ENCODE results near the gene BHLHE23.

BHLHE23 gene

GRCh38 chr20:63006540-63007359, at the start of gene BHLHE23:
BHLHE23 (minus strand) TSS chr20:63006964; CDS start chr20:63006774, 190 bp downstream.
- Mint-ChIP-seq H3K27ac (peak within 1 kb of the TSS; percentile 52), H3K27me3 (ENCODE audit: low read depth) (peaks cover 74% of the 10 kb centered on the region), H3K4me3 (no peak within 1 kb of the TSS), H3K4me1 (ENCODE audit: low read depth) (peaks cover 12% of the 10 kb centered on the region), H3K36me3 (ENCODE audit: low read depth) (peaks cover 2% of the 10 kb centered on the region), H3K9me3 (no peaks in the 10 kb centered on the region)
- DNase-seq (ENCODE audit: low spot score), result no peak

DNA sequence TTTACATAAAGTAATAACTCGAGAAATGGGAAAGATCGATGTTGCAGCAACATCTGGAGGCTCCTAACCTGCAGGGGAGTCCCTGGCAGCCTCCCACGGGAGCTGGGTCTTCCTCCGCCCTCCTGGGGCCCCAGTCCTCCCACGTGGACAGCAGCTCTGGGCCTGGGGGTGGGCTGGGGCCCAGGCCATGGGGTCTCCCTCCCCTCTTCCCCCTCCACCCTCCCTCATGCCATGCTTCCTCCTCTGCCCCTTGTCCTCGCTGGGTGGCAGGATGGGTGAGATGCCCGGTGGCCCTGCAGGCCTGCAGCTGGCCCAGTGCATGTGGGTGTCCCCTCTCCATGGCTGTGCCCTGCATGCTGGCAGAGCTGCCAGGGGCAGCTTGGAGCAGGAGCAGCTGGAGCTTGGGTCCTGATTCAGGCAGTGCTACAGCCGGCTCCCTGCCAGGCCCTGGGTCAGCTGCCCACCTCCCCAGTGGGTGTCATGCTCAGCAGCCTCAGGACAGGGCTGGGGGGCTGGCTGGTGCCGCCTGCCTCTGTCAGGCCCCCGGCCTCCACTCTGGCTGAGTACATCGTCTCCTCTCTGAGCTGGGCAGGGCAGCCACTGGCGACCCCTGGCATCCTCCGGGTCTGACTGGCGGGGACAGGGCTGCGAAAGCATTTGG, 48.9 kb upstream of the BHLHE23 start:
- Mint-ChIP-seq H3K9me3 (no peaks in the 10 kb centered on the region), H3K36me3 (ENCODE audit: low read depth) (no peaks in the 10 kb centered on the region), H3K4me1 (ENCODE audit: low read depth) (no peaks in the 10 kb centered on the region), H3K27me3 (ENCODE audit: low read depth) (peaks cover 2% of the 10 kb centered on the region), H3K27ac (no peak overlapping the region), H3K4me3 (no peak overlapping the region)
- no peak for DNase-seq (ENCODE audit: low spot score)

GRCh38 chr20:63054681-63055240, 48.0 kb upstream of the BHLHE23 start:
- Mint-ChIP-seq H3K36me3 (ENCODE audit: low read depth) (no peaks in the 10 kb centered on the region), H3K4me3 (no peak overlapping the region), H3K4me1 (ENCODE audit: low read depth) (no peaks in the 10 kb centered on the region), H3K9me3 (no peaks in the 10 kb centered on the region), H3K27ac (no peak overlapping the region), H3K27me3 (ENCODE audit: low read depth) (peaks cover 2% of the 10 kb centered on the region)
- no peak for DNase-seq (ENCODE audit: low spot score)

DNA sequence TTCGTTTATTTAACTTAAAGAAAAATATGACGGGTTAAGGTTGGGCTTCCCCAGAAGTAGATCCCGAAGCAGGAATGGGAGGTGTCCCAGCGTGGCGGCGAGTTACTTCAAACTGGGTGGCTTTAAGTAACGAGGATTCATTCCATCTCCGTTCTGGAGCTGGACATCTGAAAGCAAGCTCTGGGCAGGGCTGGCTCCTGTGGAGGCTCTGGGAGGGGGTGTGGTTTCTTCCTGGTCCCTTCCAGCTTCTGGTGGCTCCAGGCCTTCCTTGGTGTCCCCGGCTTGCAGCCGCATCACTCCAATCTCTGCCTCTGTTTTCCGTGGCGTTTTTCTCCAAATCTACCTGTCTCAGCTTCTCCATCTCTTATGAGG, 47.3 kb upstream of the BHLHE23 start:
- Mint-ChIP-seq H3K27me3 (ENCODE audit: low read depth) (peaks cover 2% of the 10 kb centered on the region), H3K27ac (no peak overlapping the region)

DNA sequence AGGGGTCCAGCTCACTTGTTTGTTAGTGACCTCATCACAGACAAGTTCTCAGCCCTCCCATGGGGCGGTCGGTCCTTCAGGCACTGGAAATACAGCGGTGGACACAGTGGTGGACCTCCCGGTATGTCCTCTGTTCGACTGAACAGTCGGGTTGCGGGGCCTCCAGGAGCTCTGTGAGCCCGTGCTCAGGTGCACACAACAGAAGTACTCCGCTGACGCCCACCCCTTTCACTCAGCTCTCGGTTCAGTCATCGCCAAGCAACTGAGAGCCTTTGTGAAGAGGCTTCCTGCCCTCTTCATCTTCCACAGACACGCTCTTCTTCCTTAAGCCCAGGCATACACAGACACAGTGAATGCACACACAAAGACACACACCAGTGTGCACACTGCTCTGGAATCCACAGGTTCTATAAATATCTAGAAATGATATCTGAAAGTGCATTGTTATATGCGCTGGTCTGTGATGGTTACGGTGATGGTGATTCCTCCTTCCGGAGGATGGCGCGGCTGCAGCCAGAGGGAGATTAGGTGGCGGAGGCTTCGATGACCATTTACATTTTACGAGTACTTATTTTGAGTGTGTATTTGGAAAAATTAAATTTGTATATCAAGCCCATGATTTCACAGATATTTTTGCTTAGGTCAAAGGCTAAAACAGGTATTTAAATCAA, 46.8 kb upstream of the BHLHE23 start:
- Mint-ChIP-seq H3K9me3 (no peaks in the 10 kb centered on the region), H3K4me1 (ENCODE audit: low read depth) (no peaks in the 10 kb centered on the region), H3K27ac (no peak overlapping the region), H3K27me3 (ENCODE audit: low read depth) (peaks cover 2% of the 10 kb centered on the region), H3K4me3 (no peak overlapping the region), H3K36me3 (ENCODE audit: low read depth) (no peaks in the 10 kb centered on the region)
- DNase-seq (ENCODE audit: low spot score), result no peak

More for the DNA sequence above, 47.3 kb upstream of the BHLHE23 start:
- Mint-ChIP-seq H3K36me3 (ENCODE audit: low read depth) (no peaks in the 10 kb centered on the region), H3K4me3 (no peak overlapping the region), H3K9me3 (no peaks in the 10 kb centered on the region), H3K4me1 (ENCODE audit: low read depth) (no peaks in the 10 kb centered on the region)
- no peak for DNase-seq (ENCODE audit: low spot score)

DNA sequence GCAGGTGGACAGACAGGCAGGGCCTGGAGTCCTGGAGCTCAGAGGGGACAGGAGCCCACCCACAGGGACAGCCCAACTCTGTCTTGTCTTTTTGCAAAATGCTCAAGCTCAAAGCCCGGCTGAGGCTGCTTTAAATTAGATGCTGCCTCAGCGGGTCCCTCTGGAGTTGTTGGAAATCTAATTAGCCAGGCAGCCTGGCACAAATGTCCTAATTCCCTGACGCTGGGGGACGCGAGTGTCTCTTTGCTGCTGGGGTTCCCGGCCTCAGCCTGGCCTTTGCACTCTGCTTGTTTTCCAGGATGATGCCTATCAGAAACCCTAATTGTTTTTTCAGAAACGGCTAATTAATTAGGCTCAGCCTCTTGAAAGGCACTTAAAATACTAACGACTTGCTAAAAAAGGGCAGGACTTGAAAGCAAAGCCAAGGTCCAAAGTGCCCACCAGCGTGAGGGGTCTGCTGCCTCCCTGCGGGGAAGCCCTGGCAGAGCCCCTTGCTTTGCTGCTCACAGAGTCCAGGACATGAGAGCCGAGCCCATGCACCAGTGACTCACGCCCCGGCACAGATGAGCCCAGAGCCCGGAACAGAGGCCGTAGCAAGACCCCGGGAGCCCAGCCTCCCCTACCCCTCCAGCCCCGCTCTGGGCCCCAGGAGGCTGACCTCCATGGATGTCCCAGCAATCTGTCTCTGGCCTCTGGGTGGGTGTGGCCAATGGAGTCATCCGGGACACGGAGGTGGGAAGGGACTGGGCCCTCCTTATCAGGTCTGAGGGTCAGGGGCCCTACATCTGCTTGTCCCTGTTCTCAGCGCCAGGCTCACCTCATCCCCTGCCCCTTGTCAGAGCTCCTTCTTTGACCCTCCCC, 46.0 kb upstream of the BHLHE23 start:
- Mint-ChIP-seq H3K4me3 (no peak overlapping the region), H3K27me3 (ENCODE audit: low read depth) (peaks cover 2% of the 10 kb centered on the region), H3K27ac (no peak overlapping the region), H3K36me3 (ENCODE audit: low read depth) (no peaks in the 10 kb centered on the region), H3K9me3 (no peaks in the 10 kb centered on the region), H3K4me1 (ENCODE audit: low read depth) (no peaks in the 10 kb centered on the region)
- DNase-seq (ENCODE audit: low spot score), result no peak

DNA sequence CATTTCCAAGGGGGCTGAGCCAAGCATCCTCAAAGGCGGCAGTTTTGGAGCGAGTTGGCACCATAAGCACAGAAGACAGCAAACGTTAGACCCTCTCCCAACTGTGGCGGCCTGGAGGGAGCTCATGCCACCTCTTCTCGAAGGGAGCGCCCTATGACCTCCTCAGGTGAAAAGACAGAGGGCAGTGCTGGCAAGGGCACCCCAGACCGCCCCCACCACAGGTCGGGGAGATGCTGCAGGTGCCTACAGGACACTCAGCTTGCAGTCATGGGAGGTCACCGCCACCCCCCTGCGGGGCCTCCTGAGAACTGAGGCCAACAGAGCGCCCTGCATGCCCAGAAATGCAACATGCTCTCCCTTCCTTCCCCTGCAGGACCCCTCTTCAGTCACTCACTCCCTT, 45.1 kb upstream of the BHLHE23 start:
- no peak for DNase-seq (ENCODE audit: low spot score)
- peaks cover 2% of the 10 kb centered on the region for H3K27me3 Mint-ChIP-seq (ENCODE audit: low read depth)
- H3K27ac Mint-ChIP-seq, result no peak overlapping the region
- H3K4me1 Mint-ChIP-seq (ENCODE audit: low read depth), result no peaks in the 10 kb centered on the region
- H3K4me3 Mint-ChIP-seq, result no peak overlapping the region
- no peaks in the 10 kb centered on the region for H3K36me3 Mint-ChIP-seq (ENCODE audit: low read depth)
- no peaks in the 10 kb centered on the region for H3K9me3 Mint-ChIP-seq

- Mint-ChIP-seq H3K36me3 (ENCODE audit: low read depth) (no peaks in the 10 kb centered on the region), H3K4me1 (ENCODE audit: low read depth) (no peaks in the 10 kb centered on the region)
Observed at GRCh38 chr20:63051186-63051860, 44.6 kb upstream of the BHLHE23 start.

DNA sequence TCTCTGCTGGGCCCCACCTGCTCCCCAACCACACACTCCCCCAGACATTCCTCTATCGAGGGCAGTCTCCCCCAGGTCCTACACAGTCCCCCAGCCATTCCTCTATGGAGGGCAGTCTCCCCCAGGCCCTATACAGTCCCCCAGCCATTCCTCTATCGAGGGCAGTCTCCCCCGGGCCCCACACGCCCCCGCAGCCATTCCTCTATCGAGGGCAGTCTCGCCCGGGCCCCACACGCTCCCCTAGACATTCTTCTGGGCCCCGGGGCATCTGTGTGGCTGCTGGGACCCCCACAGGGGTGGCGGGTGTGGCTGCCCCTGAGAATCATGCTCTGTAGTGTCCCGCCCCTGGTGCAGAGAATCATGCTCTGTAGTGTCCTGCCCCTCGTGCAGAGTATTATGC, 43.6 kb upstream of the BHLHE23 start:
- H3K36me3 Mint-ChIP-seq (ENCODE audit: low read depth), result no peaks in the 10 kb centered on the region
- DNase-seq (ENCODE audit: low spot score), result no peak
- no peaks in the 10 kb centered on the region for H3K9me3 Mint-ChIP-seq
- H3K4me1 Mint-ChIP-seq (ENCODE audit: low read depth), result no peaks in the 10 kb centered on the region
- H3K4me3 Mint-ChIP-seq, result no peak overlapping the region
- peaks cover 2% of the 10 kb centered on the region for H3K27me3 Mint-ChIP-seq (ENCODE audit: low read depth)
- H3K27ac Mint-ChIP-seq, result no peak overlapping the region

More at GRCh38 chr20:63051186-63051860, 44.6 kb upstream of the BHLHE23 start:
- H3K27ac Mint-ChIP-seq, result no peak overlapping the region
- H3K4me3 Mint-ChIP-seq, result no peak overlapping the region
- peaks cover 2% of the 10 kb centered on the region for H3K27me3 Mint-ChIP-seq (ENCODE audit: low read depth)
- DNase-seq (ENCODE audit: low spot score), result no peak
- H3K9me3 Mint-ChIP-seq, result no peaks in the 10 kb centered on the region

DNA sequence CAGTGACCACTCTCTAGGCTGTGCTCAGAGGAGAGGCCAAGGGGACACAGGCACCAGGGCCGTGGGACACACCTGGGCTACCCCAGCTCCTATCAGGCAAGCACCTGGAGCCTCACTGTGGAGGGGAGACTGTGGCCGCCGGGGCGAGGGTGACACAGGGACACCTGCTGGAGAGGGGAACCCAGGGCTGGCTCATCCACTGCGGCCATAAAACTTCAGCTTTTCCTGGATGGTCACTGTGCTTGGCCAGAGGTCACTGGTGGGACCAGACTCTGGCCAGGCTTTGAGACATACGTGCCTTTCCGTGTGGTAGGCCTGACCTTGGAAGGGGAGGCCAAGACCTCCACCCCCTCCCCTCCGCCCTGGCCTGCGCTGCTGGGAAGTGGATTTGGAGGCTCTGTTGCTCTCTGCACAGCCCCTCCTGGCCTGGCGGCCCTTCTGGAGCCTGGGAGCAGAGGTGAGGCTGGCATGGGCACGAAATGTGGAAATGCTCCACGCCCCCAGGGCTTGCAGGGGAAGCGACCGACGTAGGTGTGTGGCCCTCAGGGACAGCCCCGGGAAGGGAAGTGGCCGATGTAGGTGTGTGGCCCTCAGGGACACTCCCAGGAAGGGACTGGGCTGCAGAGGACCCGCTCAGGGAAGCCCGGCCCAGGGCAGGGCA, 42.9 kb upstream of the BHLHE23 start:
- Mint-ChIP-seq H3K9me3 (no peaks in the 10 kb centered on the region), H3K27me3 (ENCODE audit: low read depth) (peaks cover 2% of the 10 kb centered on the region), H3K36me3 (ENCODE audit: low read depth) (no peaks in the 10 kb centered on the region), H3K4me3 (no peak overlapping the region), H3K27ac (no peak overlapping the region), H3K4me1 (ENCODE audit: low read depth) (no peaks in the 10 kb centered on the region)
- no peak for DNase-seq (ENCODE audit: low spot score)

DNA sequence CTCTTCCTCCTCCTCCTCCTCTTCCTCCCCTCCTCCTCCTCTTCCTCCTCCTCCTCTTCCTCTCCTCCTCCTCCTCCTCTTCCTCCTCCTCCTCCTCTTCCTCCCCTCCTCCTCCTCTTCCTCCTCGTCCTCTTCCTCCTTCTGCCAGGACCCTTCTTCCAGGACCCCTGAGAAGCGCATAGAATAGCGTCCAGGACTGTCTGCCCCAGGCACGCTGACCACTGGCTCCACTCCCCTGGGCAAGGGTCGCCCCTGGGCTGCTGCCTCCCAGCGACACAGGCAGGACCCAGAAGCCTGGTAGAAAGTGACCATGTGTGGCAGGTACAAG, 42.4 kb upstream of the BHLHE23 start:
- Mint-ChIP-seq H3K4me3 (no peak overlapping the region), H3K27ac (no peak overlapping the region), H3K4me1 (ENCODE audit: low read depth) (no peaks in the 10 kb centered on the region), H3K27me3 (ENCODE audit: low read depth) (peaks cover 2% of the 10 kb centered on the region), H3K9me3 (no peaks in the 10 kb centered on the region), H3K36me3 (ENCODE audit: low read depth) (no peaks in the 10 kb centered on the region)
- no peak for DNase-seq (ENCODE audit: low spot score)

DNA sequence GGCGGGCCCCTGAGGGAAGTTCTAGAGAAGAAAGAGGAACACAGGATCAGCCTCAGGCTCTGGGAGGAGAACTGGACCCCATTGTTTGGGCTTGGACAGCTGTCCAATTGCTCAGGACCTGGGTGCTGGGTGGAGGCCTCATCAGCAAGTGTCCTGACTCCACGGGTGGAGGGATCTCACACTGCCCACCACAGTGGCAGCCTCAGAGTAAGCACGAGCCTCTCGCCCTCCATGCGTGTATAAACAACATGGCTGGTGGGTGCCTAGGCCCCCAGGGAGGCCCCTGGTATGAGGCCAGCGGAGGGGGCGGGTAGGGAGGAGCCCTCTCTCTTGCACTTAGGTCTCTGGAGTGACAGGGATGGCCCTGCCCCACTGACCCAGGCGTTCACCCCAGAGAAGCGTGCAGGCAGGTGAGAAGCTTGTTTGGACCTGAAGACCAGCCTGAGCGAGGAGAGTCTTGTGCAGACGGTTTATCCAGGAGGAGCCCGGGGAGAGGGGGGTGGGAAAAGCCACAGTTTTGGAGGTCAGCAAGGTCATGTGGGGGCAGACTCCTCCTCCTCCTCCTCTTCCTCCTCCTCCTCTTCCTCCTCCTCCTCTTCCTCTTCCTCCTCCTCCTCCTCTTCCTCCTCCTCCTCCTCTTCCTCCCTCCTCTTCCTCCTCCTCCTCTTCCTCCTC, 41.9 kb upstream of the BHLHE23 start:
- H3K4me1 Mint-ChIP-seq (ENCODE audit: low read depth), result no peaks in the 10 kb centered on the region
- H3K4me3 Mint-ChIP-seq, result no peak overlapping the region
- no peaks in the 10 kb centered on the region for H3K36me3 Mint-ChIP-seq (ENCODE audit: low read depth)
- no peak for DNase-seq (ENCODE audit: low spot score)
- no peaks in the 10 kb centered on the region for H3K9me3 Mint-ChIP-seq
- peaks cover 2% of the 10 kb centered on the region for H3K27me3 Mint-ChIP-seq (ENCODE audit: low read depth)
- no peak overlapping the region for H3K27ac Mint-ChIP-seq

Measured in T-helper 2 cell treated with Interferon-gamma antibody and Interleukin-4, amounts not matched to agents 5 μg/mL and 100 μg/mL, for 36 hours (primary cell).